Panc1 (cell line): ENCODE measurements around the gene DAPK1. TPM values are rescaled to one million over a fixed set of nuclear protein-coding genes. Genes with fewer than 3 reads are reported as not detected.

Experiments
- ATAC-seq: fragments of 200-7000 bp; cut with Tn5 transposase; 2 replicates; pipeline ENCODE4 v1.9.1; 2020; ENCODE audit warnings: mild to moderate bottlenecking, moderate library complexity
- BruUV-seq: library from RNA; stranded (reverse); fragments of 400-500 nt; replicated peaks from 2 replicates; lab custom pipeline; 2021; lab: Mats Ljungman, UMichigan
- CTCF ChIA-PET: fragments of 300-600 bp; sonication (Branson Sonifier 250); formaldehyde crosslinking; loops from one replicate; lab custom pipeline; 2022; ENCODE audit warnings: antibody characterized with exemption; lab: Charles Lee
- POLR2A ChIA-PET: fragments of 300-600 bp; sonication (Branson Sonifier 250); formaldehyde crosslinking; loops from one replicate; lab custom pipeline; 2022; ENCODE audit warnings: antibody characterized with exemption; lab: Charles Lee
- DNase-seq: peaks from one replicate; pipeline ENCODE4 v3.0.0-alpha.2; 2010; ENCODE audit warnings: low read depth, low spot score
- H3K27ac ChIP-seq: 2 replicates; pipeline ENCODE4 v1.5.1; 2011; ENCODE audit warnings: mild to moderate bottlenecking, low read length, inconsistent platforms
- H3K27me3 ChIP-seq: fragments of 200-500 bp; sonication (Bioruptor generic); 2 replicates; pipeline ENCODE4 v1.6.0; 2014; ENCODE audit warnings: low read length, inconsistent platforms; ENCODE audit not compliant: control insufficient read depth, insufficient read depth
- H3K36me3 ChIP-seq: fragments of 200-500 bp; sonication (Bioruptor generic); 2 replicates; pipeline ENCODE4 v1.5.1; 2014; ENCODE audit warnings: inconsistent platforms, mild to moderate bottlenecking, low read length, moderate library complexity; ENCODE audit not compliant: control insufficient read depth, insufficient read depth
- H3K4me1 ChIP-seq: 2 replicates; pipeline ENCODE4 v1.5.1; 2011; ENCODE audit warnings: inconsistent platforms, mild to moderate bottlenecking, low read length, moderate library complexity; ENCODE audit not compliant: control insufficient read depth, insufficient read depth
- H3K4me3 ChIP-seq, 2 experiments: 2 replicates each; pipeline ENCODE4 v1.5.1; 2011 to 2012; ENCODE audit warnings: low read depth in 2 of 2, low read length in 2 of 2, mild to moderate bottlenecking in 2 of 2, inconsistent platforms in 1 of 2, moderate library complexity in 1 of 2
- H3K9me3 ChIP-seq: fragments of 200-500 bp; sonication (Bioruptor generic); 2 replicates; pipeline ENCODE4 v1.5.1; 2014; ENCODE audit warnings: low read depth, mild to moderate bottlenecking, inconsistent platforms, low read length, moderate library complexity; ENCODE audit not compliant: control insufficient read depth, insufficient read depth
- CTCF ChIP-seq: fragments of 450-650 bp; IDR thresholded peaks from 2 replicates; pipeline ENCODE4 v1.5.1; 2017; ENCODE audit warnings: mild to moderate bottlenecking
- POLR2AphosphoS5 ChIP-seq: IDR thresholded peaks from 2 replicates; pipeline ENCODE4 v1.6.1; 2012; ENCODE audit warnings: mild to moderate bottlenecking, low read depth, low read length, moderate library complexity
- SIN3A ChIP-seq: IDR thresholded peaks from 2 replicates; pipeline ENCODE4 v1.6.1; 2012; ENCODE audit warnings: low read depth, mild to moderate bottlenecking, low read length, moderate library complexity, borderline replicate concordance; ENCODE audit not compliant: insufficient read depth
- TCF7L2 ChIP-seq: IDR thresholded peaks from 2 replicates; pipeline ENCODE4 v1.6.1; 2011; ENCODE audit warnings: mild to moderate bottlenecking, low read depth, low read length, inconsistent platforms
- in situ Hi-C: cut with HindIII; loops from 2 replicates; pipeline ENCODE4 v1.10.0; 2016; ENCODE audit warnings: low sequenced_read_pairs, low pct_unique_long_range_greater_than_20kb
- intact Hi-C: fragments of 100-400 bp; cut with micrococcal nuclease; formaldehyde crosslinking; loops from one replicate; pipeline ENCODE4 v1.10.0; 2022; ENCODE audit not compliant: unreplicated experiment
- total RNA-seq: library from RNA; stranded (reverse); gene quantifications from one replicate; pipeline ENCODE4 v1.2.1, GENCODE V29; 2021; ENCODE audit not compliant: unreplicated experiment
- TF ChIP-seq, protein P1 (sequence below), 2 experiments: IDR thresholded peaks; 2 replicates each; pipeline ENCODE4 v1.6.1; 2011 to 2012; ENCODE audit warnings: low read depth in 2 of 2, control low read depth in 1 of 2, low read length in 1 of 2, mild to moderate bottlenecking in 1 of 2, moderate library complexity in 1 of 2; ENCODE audit not compliant: insufficient read depth in 1 of 2

The DAPK1 gene
- total RNA-seq, 1 experiment from 2014 or later = 0.87 TPM

GRCh38 chr9:87592554-87593358, 95.1 kb downstream of the DAPK1 start:
- ATAC-seq = no peak

DNA sequence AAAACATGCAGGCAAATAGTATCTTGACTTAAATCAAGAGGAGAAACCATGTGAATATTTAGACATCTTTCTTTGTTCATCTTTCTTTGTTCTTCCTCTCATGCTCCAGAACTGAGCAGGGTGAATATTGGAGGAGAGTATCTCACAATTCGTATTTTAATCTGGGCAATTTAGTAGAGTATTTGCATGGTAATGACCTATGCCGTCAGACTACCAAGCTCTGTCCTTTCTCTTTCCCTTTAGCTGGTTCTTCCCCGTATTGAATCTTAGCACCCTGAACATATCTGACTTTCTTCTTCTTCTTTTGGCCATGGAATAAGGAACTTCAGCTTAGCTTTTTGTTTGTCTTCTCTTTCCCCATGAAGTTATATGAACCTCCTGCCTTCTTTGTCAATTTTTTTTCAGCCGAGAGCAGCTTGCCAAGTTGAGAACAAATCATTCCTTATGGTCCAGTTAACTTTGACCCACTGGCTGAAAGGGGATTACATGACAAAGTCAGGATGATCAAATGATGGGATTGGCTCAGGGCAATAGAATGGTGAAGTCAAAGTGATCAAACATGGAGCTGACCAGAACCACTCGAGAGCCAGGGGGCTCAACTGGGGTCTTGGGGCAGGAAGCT, 95.8 kb downstream of the DAPK1 start:
- Histone ChIP-seq H3K9me3 (no peaks in the 10 kb centered on the region), H3K27me3 (no peaks in the 10 kb centered on the region), H3K27ac (no peak overlapping the region), H3K4me1 (no peaks in the 10 kb centered on the region), H3K4me3 (no peak overlapping the region), H3K36me3 (no peaks in the 10 kb centered on the region)
- no peak for ATAC-seq
- intact Hi-C loops (no loop called here), in situ Hi-C loops (no loop called here)
- TF ChIP-seq, protein P1, sequence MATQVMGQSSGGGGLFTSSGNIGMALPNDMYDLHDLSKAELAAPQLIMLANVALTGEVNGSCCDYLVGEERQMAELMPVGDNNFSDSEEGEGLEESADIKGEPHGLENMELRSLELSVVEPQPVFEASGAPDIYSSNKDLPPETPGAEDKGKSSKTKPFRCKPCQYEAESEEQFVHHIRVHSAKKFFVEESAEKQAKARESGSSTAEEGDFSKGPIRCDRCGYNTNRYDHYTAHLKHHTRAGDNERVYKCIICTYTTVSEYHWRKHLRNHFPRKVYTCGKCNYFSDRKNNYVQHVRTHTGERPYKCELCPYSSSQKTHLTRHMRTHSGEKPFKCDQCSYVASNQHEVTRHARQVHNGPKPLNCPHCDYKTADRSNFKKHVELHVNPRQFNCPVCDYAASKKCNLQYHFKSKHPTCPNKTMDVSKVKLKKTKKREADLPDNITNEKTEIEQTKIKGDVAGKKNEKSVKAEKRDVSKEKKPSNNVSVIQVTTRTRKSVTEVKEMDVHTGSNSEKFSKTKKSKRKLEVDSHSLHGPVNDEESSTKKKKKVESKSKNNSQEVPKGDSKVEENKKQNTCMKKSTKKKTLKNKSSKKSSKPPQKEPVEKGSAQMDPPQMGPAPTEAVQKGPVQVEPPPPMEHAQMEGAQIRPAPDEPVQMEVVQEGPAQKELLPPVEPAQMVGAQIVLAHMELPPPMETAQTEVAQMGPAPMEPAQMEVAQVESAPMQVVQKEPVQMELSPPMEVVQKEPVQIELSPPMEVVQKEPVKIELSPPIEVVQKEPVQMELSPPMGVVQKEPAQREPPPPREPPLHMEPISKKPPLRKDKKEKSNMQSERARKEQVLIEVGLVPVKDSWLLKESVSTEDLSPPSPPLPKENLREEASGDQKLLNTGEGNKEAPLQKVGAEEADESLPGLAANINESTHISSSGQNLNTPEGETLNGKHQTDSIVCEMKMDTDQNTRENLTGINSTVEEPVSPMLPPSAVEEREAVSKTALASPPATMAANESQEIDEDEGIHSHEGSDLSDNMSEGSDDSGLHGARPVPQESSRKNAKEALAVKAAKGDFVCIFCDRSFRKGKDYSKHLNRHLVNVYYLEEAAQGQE (IDR thresholded peaks at IDR 0.05; ENCODE audit: insufficient read depth in 1 of 2, low read depth in 2 of 2, low read length in 1 of 2) = no peak
- TF ChIP-seq SIN3A = no peak
- TF ChIP-seq CTCF = no peak
- TF ChIP-seq TCF7L2 = no peak
- TF ChIP-seq POLR2AphosphoS5 = no peak
- no TSS peak for BruUV-seq
- DNase-seq = no peak
- POLR2A ChIA-PET = no interaction called here
- CTCF ChIA-PET = no interaction called here

More at GRCh38 chr9:87592554-87593358, 95.1 kb downstream of the DAPK1 start:
- intact Hi-C loops = no loop called here
- DNase-seq = no peak
- no peaks in the 10 kb centered on the region for H3K4me1 ChIP-seq
- TF ChIP-seq, protein P1 (IDR thresholded peaks at IDR 0.05; ENCODE audit: insufficient read depth in 1 of 2, low read depth in 2 of 2, low read length in 1 of 2) = no peak
- TF ChIP-seq TCF7L2 (no peak), POLR2AphosphoS5 (no peak), CTCF (no peak), SIN3A (no peak)
- no peaks in the 10 kb centered on the region for H3K27me3 ChIP-seq
- H3K27ac ChIP-seq = no peak overlapping the region
- no TSS peak for BruUV-seq
- H3K36me3 ChIP-seq = no peaks in the 10 kb centered on the region
- no peak overlapping the region for H3K4me3 ChIP-seq
- POLR2A ChIA-PET = no interaction called here
- in situ Hi-C loops = no loop called here
- no peaks in the 10 kb centered on the region for H3K9me3 ChIP-seq
- CTCF ChIA-PET = no interaction called here
